ENCODE results near the gene CERK. TPM values are rescaled to one million over a fixed set of nuclear protein-coding genes. Genes with fewer than 3 reads are reported as not detected.
A peak's percentile ranks its signal among the peaks of the same experiment; 100 is the strongest.

The CERK gene
- total and polyA plus RNA-seq, 2 of the 8 experiments (the other 6 are each of a cell fraction or from before 2014, with no cell fraction given) = 26.6 to 59.0 TPM

GRCh38 chr22:46666577-46667244 lies 71.3 kb downstream of the CERK start:
- H3K14ac ChIP-seq (ENCODE audit: insufficient read length) = no peak overlapping the region
- peaks cover 0 to 4% of the 10 kb centered on the region in 2 experiments for H4K20me1 ChIP-seq (replicated peaks in 1 of 2; ENCODE audit: control insufficient read depth in 1 of 2, insufficient read depth in 2 of 2, low read length in 2 of 2)
- no peaks in the 10 kb centered on the region; a peak in 1 of 7 replicates for H3K4me1 ChIP-seq (replicated peaks in 1 of 4; ENCODE audit: control insufficient read depth in 3 of 4, insufficient read depth in 4 of 4, low read length in 3 of 4)
- 91% methylated on average over 15 of the region's 17 CpGs; no CpG with 5 or more reads in 1 of the 2 experiments for WGBS, 2 experiments (ENCODE audit: extremely low coverage in 1 of 2, insufficient coverage in 1 of 2, insufficient read length in 1 of 2, insufficient replicate concordance in 2 of 2, low coverage in 1 of 2, low lambda C conversion rate in 2 of 2, missing lambda C conversion rate in 1 of 2)
- no peaks in the 10 kb centered on the region for H3K23me2 ChIP-seq (ENCODE audit: low read depth, low read length)
- H2BK15ac ChIP-seq (ENCODE audit: low read length) = no peak overlapping the region
- H3K27ac ChIP-seq (ENCODE audit: low read depth, low read length) = no peak overlapping the region
- no peak overlapping the region for H2BK20ac ChIP-seq (ENCODE audit: low read length)
- POLR2A ChIA-PET (ENCODE audit: partially characterized antibody) = interaction anchor here (1.6 kb wide), 1 partner anchor 15 kb away, joined by 4 read pairs; no protein-coding TSS in a partner anchor
- no peaks in the 10 kb centered on the region for H3K27me3 ChIP-seq (replicated peaks in 1 of 4; ENCODE audit: control insufficient read depth in 3 of 4, extremely low read depth in 1 of 4, insufficient read depth in 3 of 4, low read length in 3 of 4)
- TF ChIP-seq TCF12 (IDR thresholded peaks at IDR 0.05; ENCODE audit: low read depth, low read length) = no peak
- TF ChIP-seq, protein P1, sequence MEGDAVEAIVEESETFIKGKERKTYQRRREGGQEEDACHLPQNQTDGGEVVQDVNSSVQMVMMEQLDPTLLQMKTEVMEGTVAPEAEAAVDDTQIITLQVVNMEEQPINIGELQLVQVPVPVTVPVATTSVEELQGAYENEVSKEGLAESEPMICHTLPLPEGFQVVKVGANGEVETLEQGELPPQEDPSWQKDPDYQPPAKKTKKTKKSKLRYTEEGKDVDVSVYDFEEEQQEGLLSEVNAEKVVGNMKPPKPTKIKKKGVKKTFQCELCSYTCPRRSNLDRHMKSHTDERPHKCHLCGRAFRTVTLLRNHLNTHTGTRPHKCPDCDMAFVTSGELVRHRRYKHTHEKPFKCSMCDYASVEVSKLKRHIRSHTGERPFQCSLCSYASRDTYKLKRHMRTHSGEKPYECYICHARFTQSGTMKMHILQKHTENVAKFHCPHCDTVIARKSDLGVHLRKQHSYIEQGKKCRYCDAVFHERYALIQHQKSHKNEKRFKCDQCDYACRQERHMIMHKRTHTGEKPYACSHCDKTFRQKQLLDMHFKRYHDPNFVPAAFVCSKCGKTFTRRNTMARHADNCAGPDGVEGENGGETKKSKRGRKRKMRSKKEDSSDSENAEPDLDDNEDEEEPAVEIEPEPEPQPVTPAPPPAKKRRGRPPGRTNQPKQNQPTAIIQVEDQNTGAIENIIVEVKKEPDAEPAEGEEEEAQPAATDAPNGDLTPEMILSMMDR (IDR thresholded peaks at IDR 0.05; ENCODE audit: control extremely low read depth in 1 of 3, insufficient read depth in 1 of 3, low read depth in 1 of 3, low read length in 3 of 3) = peak; percentile 5 to 30 (median 25); a peak in 2 of 4 replicates
- H4K8ac ChIP-seq (ENCODE audit: extremely low read depth, insufficient read depth, low read length) = no peak overlapping the region
- H3K9me3 ChIP-seq (ENCODE audit: insufficient read depth in 2 of 2, low read depth in 1 of 2, low read length in 1 of 2) = no peaks in the 10 kb centered on the region
- H3K36me3 ChIP-seq (ENCODE audit: control insufficient read depth in 2 of 4, insufficient read depth in 4 of 4, low read length in 3 of 4) = no peaks in the 10 kb centered on the region
- no peak overlapping the region for H2AFZ ChIP-seq (ENCODE audit: low read length)
- no peak overlapping the region for H3K23ac ChIP-seq (ENCODE audit: insufficient read length)
- CTCF ChIA-PET (ENCODE audit: partially characterized antibody) = interaction anchor here (0.9 to 1.4 kb wide), 2 partner anchors 15 to 58 kb away, joined by 3 to 5 read pairs; no protein-coding TSS in a partner anchor
- H3K4me3 ChIP-seq (ENCODE audit: extremely low read depth in 1 of 4, insufficient read depth in 2 of 4, low read depth in 3 of 4, low read length in 4 of 4) = no peak overlapping the region
- H3K4ac ChIP-seq (replicated peaks; ENCODE audit: insufficient read length, low read depth, low read length) = no peak overlapping the region
- no peak overlapping the region for H2BK5ac ChIP-seq (ENCODE audit: low read depth, low read length)
- H3K79me2 ChIP-seq (ENCODE audit: control insufficient read depth in 1 of 2, insufficient read depth in 2 of 2, low read length in 2 of 2) = no peaks in the 10 kb centered on the region
- H3K18ac ChIP-seq (ENCODE audit: extremely low read depth, low read length) = no peak overlapping the region
- no peak overlapping the region for H3K9ac ChIP-seq (replicated peaks in 1 of 4; ENCODE audit: extremely low read depth in 1 of 4, low read depth in 3 of 4, low read length in 3 of 4)
- FAIRE-seq = no peak
- no peak overlapping the region for H4K91ac ChIP-seq (replicated peaks; ENCODE audit: insufficient read length, low read length)
- no peak overlapping the region for H2BK12ac ChIP-seq (ENCODE audit: low read depth, low read length)
- no peak overlapping the region for H4K5ac ChIP-seq (ENCODE audit: insufficient read length, low read depth, low read length)
- no peak overlapping the region for H2BK120ac ChIP-seq (replicated peaks; ENCODE audit: low read depth, low read length)
- no peak overlapping the region for H3K4me2 ChIP-seq (ENCODE audit: insufficient read depth in 1 of 2, low read depth in 2 of 2, low read length in 2 of 2)
- no peaks in the 10 kb centered on the region for H3K79me1 ChIP-seq (ENCODE audit: low read depth, low read length)
- no peak overlapping the region for H2AK5ac ChIP-seq (ENCODE audit: low read depth, low read length)
- DNase-seq (ENCODE audit: low read depth in 1 of 2, low spot score in 2 of 2) = no peak
- no peak overlapping the region for H3K56ac ChIP-seq (replicated peaks; ENCODE audit: insufficient read length, low read depth, low read length)

All from H1 (cell line).